ENCODE results near the gene THAP4. TPM values are rescaled to one million over a fixed set of nuclear protein-coding genes. Genes with fewer than 3 reads are reported as not detected.

The THAP4 gene
- total RNA-seq, 1 donor from 2014 or later: 73.2 TPM

DNA sequence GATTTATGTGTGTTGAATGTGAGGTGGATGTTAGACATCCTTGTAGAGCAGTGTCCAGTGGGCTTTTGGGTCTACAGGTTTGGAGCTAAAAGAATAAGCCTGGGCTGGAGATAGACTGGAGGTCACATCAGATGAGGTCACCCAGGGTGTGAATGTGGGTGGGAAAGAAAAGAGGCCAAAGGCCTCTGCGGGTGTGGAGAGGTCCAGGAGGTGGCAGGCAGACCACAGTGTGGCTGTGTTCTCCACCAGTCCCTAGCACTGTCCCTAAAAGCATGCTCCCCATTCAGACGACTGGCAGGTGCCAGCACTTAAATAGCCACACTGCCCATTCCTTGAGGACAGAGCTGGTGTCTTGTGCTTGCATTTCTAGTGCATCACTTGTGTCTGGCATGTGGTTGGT, 4.7 kb upstream of the THAP4 start:
- no peak for DNase-seq (ENCODE audit: low spot score)
- intact Hi-C loops (cut with DNase I): no loop called here

DNA sequence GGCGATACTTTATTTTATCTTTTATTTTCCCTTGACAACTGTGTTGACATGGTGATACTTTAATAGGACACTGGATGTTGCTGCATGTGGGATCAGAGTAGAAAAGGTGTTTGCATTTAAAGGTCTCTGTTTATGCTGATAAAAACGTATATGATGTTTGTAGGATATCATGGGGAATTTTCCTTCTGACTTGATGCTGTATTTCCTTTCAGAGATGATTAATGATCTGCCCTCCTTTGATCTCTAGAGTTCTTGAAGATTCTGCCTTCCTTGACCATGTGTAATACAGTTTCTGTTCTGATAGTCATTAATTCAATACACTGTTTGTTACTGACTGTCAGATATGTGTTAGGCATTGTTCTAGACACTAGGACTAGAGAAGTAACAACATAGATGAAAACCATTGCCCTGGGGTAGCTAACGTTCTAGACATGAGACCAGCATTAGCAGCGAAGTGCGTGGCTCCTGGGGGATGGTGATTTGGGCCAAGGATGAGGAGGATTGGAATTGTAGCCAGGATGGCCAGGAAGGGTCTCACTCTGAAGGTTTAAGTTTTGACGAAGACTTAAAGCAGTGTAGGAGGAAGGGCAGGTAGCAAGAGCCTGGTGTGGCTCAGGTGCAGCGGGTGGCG, 3.3 kb upstream of the THAP4 start:
- no peak for DNase-seq (ENCODE audit: low spot score)
- intact Hi-C loops (cut with DNase I): no loop called here

DNA sequence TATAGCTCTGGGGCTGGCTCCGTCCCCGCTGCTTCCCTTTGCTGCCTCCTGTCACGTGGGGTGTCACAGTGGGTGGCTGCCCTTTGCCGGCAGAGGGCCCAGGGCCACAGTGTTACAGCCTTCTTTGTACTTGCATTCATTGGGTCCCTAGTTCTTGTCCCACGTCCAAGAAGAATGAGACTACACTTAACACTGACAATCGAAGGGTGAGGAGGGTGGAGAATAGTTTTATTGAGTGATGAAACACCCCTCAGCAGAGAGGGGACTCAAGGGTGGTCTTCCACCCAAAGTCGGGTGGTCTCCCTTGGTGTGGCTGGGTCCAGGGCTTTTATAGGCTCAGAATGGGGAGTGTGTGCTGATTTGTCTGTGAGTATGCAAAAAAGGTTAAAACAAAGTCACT, 2.4 kb upstream of the THAP4 start:
- intact Hi-C loops (cut with DNase I): loop anchor here (5.0 kb wide), 2 partner anchors 132 to 282 kb away; partner anchors contain the start of genes FARP2 and STK25
- no peak for DNase-seq (ENCODE audit: low spot score)

DNA sequence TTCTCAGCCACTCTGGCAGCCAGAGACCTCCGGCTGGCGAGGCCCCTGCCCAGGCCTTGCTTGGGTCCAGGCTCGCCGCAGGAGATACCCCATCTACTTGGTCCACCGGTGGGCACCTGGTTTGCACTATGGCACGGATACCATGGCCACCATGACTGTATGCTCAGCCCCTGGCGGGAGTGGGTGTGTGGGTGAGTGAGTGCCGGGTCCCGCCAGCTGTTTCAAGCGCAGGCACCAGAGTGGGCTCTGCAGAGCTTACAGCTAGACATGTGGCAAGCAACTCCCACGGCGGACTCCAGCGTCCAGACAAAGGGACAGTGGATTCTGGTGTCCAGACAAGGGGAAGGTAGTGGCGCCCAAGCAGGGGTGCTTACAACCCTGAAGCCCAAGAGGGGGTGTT, 2.0 kb upstream of the THAP4 start:
- intact Hi-C loops (cut with DNase I): loop anchor here (5.0 kb wide), 2 partner anchors 132 to 282 kb away; partner anchors contain the start of genes FARP2 and STK25
- DNase-seq (ENCODE audit: low spot score): no peak

DNA sequence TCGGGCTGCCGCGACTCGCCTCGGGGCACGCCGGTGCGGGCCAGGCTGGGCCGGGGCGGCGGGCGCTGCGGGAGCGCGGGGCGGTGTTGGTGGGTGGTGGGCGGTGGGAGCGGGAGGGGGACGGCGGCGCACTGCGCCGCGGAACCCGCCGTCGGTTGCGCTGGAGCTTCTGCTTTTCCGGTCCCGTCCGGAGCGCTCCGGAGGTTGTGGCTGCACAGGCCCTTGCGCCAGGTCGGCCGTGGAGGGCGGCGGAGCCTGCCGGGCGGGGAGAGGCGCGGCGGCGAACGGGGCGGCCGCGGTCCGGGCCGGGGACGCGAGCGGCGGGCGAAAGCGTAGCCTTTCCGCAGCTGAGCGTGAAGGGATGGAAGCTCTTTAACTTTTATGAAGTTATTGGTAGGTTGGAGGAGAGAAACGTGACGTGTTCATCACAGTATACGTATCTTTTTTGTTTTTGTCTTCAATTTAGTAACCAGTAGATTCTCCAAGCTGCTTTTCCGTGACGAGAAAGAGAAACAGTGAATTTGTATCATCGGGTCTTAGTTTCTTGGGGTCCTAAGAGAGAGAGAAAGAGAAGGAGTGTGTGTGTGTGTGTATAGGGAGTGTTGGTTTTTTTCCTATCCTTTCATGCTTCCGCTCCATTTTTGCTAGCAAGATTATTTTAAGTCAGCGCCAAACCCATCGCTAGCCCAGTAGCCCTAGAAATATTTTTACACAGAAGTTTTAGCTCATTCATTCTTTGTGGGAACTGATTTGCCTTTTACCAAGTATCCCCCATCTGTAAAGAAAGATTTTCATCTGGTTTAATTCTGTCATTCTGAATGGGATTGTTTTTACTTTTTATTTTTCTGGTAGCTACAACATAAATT, 1.1 kb upstream of the THAP4 start:
- DNase-seq (ENCODE audit: low spot score): no peak
- intact Hi-C loops (cut with DNase I): loop anchor here (2.0 to 5.0 kb wide), 3 partner anchors 49 to 281 kb away; partner anchors contain the start of genes DTYMK, FARP2 and STK25

DNA sequence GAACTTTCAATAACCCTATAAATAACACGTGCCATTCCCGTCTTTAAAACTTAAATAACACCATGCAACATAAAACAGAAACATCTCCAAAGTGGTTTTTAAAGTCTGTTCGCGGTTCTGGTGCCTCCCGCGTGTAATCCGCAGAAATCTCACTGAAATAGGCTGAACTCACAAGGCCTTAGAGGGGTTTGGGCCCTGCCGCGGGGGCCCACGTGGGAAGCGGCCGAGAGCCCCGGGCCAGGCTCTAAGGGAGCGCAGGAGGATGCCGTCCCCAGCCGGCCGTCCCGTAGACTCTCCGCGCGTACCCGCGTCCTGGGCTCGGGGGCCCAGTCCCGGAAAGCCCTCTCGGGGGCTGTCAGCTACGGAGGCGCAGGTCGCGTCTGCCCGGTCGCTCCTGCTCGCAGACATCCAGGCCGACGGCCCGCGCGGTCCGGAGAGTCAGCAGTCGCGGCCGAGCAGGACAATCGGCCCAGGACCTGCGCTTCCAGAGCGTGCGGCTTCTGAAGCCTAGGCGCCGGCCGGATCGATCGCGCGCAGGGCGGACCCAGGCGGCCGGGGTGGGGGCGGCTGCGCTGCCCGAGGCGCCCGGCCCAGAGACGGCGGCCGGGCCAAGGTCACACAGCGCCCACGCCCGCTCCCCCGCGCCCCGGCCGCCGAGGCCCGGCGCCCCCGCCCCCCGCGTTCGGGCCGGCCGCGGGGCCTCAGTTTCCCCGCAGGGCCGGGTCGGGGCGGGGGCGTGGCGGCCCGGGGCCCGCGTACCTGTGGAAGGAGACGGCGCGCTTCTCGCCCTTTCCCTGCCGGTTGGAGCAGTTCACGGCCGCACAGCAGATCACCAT, 558 bp downstream of the THAP4 start:
- DNase-seq (ENCODE audit: low spot score): no peak
- intact Hi-C loops (cut with DNase I): loop anchor here (2.0 to 5.0 kb wide), 3 partner anchors 50 to 279 kb away; partner anchors contain the start of genes DTYMK, FARP2 and STK25

DNA sequence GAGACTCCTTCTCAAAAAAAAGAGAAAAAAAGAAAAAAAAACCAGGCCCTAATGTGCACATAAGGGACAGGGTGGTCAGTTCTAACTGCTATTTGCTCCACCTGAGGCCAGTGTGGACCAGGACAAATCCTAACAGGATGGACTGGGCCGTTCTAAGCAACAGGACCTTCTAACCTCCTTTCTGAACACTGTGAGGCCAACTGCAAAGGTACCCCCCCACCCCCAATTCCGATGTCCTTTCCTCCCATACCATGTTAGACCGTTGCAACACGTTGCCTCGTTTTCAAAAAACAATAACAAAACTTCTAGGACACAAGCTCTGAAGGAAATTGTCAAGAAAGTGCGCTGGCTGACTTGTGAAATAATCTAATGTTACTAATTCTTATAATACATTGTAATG, 1.2 kb downstream of the THAP4 start:
- no peak for DNase-seq (ENCODE audit: low spot score)
- intact Hi-C loops (cut with DNase I): loop anchor here (2.0 to 5.0 kb wide), 3 partner anchors 51 to 278 kb away; partner anchors contain the start of genes DTYMK, FARP2 and STK25

DNA sequence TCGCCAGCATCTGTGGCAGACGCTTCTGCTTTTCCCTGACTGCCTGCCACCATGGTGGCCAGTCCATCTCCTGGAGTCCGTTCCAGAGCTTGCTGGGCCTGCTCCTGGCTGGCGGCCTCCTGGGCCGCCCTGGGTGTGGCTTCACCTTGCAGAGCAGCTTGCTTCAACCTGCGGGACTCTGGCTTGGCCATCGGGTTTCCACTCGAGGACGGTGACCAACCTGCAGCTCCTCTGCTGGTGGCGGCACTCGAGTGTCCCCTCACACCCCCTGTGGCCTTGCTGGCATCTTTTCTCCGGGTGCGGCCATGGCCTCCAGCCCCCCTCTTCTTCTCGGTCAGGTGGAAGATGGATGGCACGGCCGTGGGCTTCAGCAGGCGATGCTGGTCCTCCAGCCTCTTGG, 3.4 kb downstream of the THAP4 start:
- intact Hi-C loops (cut with DNase I): no loop called here
- DNase-seq (ENCODE audit: low spot score): no peak

DNA sequence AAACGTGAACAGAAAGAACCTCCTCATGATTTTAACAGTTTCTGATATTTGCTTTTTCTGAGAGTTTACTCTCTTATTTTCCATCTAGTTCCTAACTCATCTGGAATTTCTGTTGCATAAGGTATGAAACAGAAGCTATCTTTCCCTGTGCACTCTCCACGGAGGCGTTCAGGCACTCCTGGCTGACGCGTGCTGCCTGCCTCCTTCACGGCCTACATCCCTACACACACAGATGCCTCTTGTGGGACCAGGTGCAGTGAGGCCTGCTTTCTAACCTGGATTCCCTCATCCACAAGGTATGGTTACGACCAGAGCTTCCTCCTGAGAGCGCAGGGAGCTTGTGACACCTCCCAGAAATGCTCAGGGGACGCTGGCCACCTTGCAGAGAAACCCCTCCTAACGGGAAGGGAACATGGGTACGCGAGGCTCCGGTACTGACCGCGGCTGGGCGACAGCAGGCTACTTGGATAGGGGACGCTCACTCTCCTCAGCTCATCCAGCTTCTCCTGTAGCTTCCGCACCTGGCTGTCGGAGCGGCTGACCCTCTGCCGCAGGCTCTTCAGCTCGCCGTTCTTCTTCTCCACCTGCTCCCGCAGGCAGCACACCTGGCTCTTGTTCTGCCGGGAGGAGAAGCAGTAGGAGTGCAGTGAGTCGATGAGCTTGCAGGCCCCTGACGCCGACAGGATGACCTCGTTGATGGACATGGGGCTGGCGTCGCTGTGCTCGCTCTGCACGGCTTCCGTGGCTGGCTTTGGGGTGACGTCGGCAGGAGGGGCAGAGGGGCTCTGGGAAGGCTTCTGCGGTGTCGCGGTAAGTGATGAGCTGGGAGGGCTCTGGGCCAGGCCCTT, 4.3 kb downstream of the THAP4 start:
- intact Hi-C loops (cut with DNase I): no loop called here
- DNase-seq (ENCODE audit: low spot score): no peak

DNA sequence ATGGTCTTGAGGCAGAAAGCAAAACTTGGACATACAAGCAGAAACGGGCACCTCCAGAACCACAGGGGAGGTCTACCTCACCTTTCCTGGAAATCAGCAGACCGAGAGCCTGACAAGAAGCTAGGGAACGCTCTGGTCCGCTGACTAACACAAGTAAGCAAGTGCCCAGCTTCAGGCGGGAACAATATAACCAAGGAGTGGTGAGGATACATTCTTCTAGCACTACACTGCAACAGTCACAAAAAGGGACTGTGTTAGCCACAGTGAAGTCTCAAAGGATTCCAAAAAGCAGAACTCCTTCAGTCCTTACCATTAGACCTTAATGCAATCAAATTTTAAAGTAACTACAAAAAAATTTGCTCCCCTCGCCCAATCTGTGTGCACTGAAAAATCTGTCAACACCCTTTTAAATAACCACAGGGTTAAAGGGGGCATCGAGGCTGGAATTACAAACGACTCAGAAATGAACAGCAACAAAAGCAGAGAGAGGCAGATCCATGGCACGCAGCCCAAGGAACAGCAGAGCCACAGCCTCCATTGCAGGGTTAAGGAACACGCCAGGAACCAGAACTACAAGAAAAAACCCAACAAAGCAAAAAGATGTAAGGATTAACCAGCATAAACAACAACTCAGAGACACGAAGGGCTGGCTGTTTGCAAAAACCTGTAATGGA, 7.1 kb downstream of the THAP4 start:
- DNase-seq (ENCODE audit: low spot score): no peak
- intact Hi-C loops (cut with DNase I): no loop called here

DNA sequence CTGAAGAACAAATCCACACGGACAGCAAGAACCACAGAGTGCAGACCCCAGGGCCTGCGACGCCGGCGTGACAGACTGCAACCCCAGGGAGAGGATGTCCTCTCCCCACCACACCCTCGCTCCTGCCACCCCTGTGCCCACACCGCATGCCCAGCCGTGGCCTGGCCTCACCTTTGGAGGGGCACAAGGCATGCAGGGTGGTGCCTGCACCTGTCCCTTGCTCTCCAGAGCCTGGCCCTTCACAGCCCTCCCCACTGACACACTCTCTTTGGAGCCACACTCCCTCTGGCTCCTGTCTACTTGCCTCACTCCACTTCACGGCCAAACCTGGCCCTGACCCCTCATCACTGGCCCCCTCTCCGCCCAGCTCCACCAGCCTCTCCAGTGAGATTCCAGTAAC, 9.3 kb downstream of the THAP4 start:
- intact Hi-C loops (cut with DNase I): no loop called here
- DNase-seq (ENCODE audit: low spot score): no peak

DNA sequence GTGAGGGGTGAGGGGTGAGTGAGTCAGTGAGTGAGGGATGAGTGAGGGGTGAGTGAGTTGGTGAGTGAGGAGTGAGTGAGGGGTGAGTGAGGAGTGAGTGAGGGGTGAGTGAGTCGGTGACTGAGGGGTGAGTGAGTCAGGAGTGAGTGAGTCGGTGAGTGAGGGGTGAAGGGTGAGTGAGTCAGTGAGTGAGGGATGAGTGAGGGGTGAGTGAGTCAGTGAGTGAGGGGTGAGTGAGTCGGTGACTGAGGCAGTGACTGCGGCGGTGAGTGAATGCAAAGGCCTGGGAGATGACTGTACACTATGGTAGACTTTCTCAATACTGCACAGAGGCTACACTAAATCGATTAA, 16.6 kb downstream of the THAP4 start:
- DNase-seq (ENCODE audit: low spot score): no peak
- intact Hi-C loops (cut with DNase I): no loop called here

DNA sequence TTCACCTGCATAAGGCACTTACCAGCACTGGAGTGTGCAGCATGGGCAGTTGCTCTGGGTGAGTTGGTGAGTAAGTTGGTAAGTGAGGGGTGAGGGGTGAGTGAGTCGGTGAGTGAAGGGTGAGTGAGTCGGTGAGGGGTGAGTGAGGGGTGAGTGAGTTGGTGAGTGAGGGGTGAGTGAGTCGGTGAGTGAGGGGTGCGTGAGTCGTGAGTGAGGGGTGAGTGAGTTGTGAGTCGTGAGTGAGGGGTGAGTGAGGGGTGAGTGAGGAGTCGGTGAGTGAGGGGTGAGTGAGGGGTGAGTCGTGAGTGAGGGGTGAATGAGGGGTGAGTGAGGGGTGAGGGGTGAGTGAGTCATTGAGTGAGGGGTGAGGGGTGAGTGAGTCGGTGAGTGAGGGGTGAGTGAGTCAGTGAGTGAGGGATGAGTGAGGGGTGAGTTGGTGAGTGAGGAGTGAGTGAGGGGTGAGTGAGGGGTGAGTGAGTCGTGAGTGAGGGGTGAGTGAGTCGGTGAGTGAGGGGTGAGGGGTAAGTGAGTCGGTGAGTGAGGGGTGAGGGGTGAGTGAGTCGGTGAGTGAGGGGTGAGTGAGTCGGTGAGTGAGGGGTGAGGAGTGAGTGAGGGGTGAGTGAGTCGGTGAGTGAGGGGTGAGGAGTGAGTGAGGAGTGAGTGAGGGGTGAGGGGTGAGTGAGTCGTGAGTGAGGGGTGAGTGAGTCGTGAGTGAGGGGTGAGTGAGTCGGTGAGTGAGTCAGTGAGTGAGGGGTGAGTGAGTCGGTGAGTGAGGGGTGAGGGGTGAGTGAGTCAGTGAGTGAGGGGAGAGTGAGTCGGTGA, 17.1 kb downstream of the THAP4 start:
- intact Hi-C loops (cut with DNase I): no loop called here

DNA sequence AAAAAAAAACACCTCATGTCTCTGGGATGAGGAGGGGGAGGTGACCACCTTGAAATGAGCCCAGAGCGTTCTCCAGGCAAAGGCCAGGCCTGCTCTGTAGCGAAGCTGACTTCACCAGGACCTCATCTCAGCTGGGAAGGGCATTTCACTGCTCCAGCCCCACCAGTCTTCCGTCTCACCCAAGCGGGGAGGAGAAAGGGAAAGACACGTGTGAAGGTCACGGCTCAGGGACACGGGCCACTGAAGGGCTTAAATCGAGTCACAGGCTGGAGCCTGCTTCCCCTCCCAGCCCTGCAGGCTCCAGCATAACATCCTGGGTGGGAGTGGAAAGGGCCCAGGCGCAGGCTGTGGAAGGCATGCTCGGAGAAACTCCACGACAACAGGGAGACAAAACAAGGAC, 18.1 kb downstream of the THAP4 start:
- no peak for DNase-seq (ENCODE audit: low spot score)
- intact Hi-C loops (cut with DNase I): no loop called here

More for the DNA sequence above, 17.1 kb downstream of the THAP4 start:
- no peak for DNase-seq (ENCODE audit: low spot score)

DNA sequence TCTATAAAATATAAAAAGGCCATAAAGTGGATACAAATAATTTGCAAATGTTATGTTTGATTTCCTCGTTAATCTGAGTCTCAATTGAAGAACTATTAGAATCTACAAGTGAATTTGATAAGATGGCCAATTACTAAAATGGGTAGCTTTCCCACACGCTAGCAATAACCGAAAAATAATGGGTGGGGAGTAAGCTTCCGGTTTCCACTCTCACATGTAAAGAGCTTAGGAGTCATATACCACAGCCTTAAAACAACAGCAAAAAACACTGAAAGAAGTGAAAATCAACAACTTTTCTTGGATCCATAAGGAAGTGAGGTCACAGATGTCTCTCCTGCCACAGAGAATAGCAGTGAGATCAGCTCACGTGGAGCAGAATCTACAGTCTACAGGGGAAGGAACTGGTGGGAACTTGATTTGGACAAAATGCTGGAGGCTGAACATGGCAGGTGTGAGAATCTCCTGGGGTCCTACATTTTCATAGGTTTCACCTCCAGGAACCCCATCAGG, 18.6 kb downstream of the THAP4 start:
- DNase-seq (ENCODE audit: low spot score): no peak
- intact Hi-C loops (cut with DNase I): no loop called here

DNA sequence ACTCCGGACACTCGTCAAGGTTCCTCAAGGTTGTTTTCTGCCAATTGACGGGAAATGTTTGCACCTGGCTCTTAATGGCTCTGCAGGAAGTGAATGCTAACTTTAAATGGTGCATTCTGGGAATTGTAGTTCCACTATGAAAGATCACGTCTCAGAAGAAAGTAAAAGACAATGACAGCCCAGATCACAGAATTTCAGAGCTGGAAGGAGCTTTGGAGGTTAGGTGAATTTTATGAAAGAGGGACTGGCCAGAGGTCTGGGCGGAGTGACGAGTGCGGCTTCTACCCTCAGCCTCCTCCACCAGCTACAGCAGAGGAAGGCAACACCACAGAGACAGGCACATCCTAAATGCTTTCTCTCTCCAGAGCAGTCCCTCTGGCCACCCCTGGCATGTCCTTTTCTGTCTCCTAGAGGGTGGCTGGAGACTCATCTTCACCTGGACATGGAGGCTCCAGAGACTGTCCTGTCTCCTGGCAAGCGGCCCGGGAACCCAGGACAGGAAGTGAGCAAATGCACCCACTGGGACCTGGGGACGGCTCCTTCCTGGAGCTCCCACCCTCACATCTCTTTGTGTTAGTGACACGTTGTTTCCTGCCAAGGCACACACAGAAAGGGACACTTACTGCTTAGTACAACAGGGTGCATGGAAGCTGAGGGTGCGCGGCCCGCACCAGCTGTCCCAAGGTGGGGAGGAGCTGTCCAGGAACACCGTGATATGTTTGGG, 19.4 kb downstream of the THAP4 start:
- no peak for DNase-seq (ENCODE audit: low spot score)
- intact Hi-C loops (cut with DNase I): no loop called here

Data from cardiac septum (tissue), 1 donor.